HepG2 (cell line): ENCODE measurements around the gene BEGAIN. TPM values are rescaled to one million over a fixed set of nuclear protein-coding genes. Genes with fewer than 3 reads are reported as not detected.

Experiments
- ATAC-seq: fragments of 200-7000 bp; cut with Tn5 transposase; 3 replicates; pipeline ENCODE4 v1.9.1; 2020; ENCODE audit warnings: mild to moderate bottlenecking, moderate library complexity
- BruUV-seq: library from RNA; stranded (reverse); fragments of 400-500 nt; replicated peaks from 2 replicates; lab custom pipeline; 2021; lab: Mats Ljungman, UMichigan
- CTCF ChIA-PET: fragments of 300-600 bp; formaldehyde crosslinking; extraction: SDS; loops from one replicate; lab custom pipeline; 2021; ENCODE audit warnings: low total read pairs, inconsistent platforms, low intra/inter-chr PET ratio; lab: Yijun Ruan, JAX
- POLR2A ChIA-PET: fragments of 350-600 bp; sonication (Branson Sonifier 250); formaldehyde crosslinking; loops from one replicate; lab custom pipeline; 2020; ENCODE audit warnings: antibody characterized with exemption, inconsistent platforms; lab: Yijun Ruan, JAX
- DNase-seq: peaks from one replicate; pipeline ENCODE4 v3.0.0-alpha.2; 2015; ENCODE audit warnings: low spot score
- FAIRE-seq: peaks from 3 replicates; lab custom pipeline; 2011; peaks lifted over from hg19 to GRCh38; lab: Jason Lieb, UNC
- H2AFZ ChIP-seq: one replicate; pipeline ENCODE4 v1.6.1; 2011; ENCODE audit warnings: low read length, inconsistent platforms
- H3K27ac ChIP-seq: fragments of 300-600 bp; 3 replicates; pipeline ENCODE4 v1.8.0; 2011; ENCODE audit warnings: mixed run types, mild to moderate bottlenecking, mixed read lengths, low read length, inconsistent platforms; ENCODE audit not compliant: insufficient read depth; ENCODE audit errors: extremely low read length
- H3K27me3 ChIP-seq, 2 experiments: fragments of 200-600 bp in 1 of 2; 2 replicates in 1 of 2; 3 replicates in 1 of 2; pipeline versions ENCODE4 v1.6.0 to v1.8.0; 2011; ENCODE audit warnings: low read length in 2 of 2, mild to moderate bottlenecking in 2 of 2, moderate library complexity in 2 of 2, inconsistent platforms in 1 of 2; ENCODE audit not compliant: insufficient read depth in 2 of 2, control insufficient read depth in 1 of 2
- H3K36me3 ChIP-seq, 2 experiments: fragments of 200-600 bp in 1 of 2; replicated peaks in 1 of 2; 2 replicates in 1 of 2; 3 replicates in 1 of 2; pipeline versions ENCODE4 v1.5.1 to v1.8.0; 2011; ENCODE audit warnings: low read length in 2 of 2, inconsistent platforms in 1 of 2; ENCODE audit not compliant: insufficient read depth in 2 of 2, control insufficient read depth in 1 of 2
- H3K4me1 ChIP-seq: 2 replicates; pipeline ENCODE4 v1.5.1; 2012; ENCODE audit warnings: low read length, inconsistent platforms; ENCODE audit not compliant: insufficient read depth
- H3K4me2 ChIP-seq: 2 replicates; pipeline ENCODE4 v1.6.0; 2011; ENCODE audit warnings: low read depth, low read length, inconsistent platforms
- H3K4me3 ChIP-seq, 3 experiments: fragments of 200-600 bp in 1 of 3; sonication (generic), shearing (Covaris generic) in 1 of 3; replicated peaks in 1 of 3; 2 replicates each; pipeline ENCODE4 v1.5.1; 2011 to 2016; ENCODE audit warnings: low read length in 3 of 3, inconsistent platforms in 2 of 3, low read depth in 2 of 3, mild to moderate bottlenecking in 2 of 3, control low read depth in 1 of 3, mixed read lengths in 1 of 3; ENCODE audit not compliant: insufficient read depth in 1 of 3
- H3K79me2 ChIP-seq: one replicate; pipeline ENCODE4 v1.6.1; 2011; ENCODE audit warnings: low read length, inconsistent platforms; ENCODE audit not compliant: insufficient read depth
- H3K9ac ChIP-seq: 2 replicates; pipeline ENCODE4 v1.6.0; 2011; ENCODE audit warnings: mild to moderate bottlenecking, low read depth, low read length, inconsistent platforms; ENCODE audit not compliant: insufficient read depth
- H3K9me3 ChIP-seq: 2 replicates; pipeline ENCODE4 v1.5.1; 2012; ENCODE audit warnings: mild to moderate bottlenecking, low read length
- H4K20me1 ChIP-seq: 2 replicates; pipeline ENCODE4 v1.6.0; 2011; ENCODE audit warnings: inconsistent platforms, mild to moderate bottlenecking, low read length, moderate library complexity; ENCODE audit not compliant: insufficient read depth
- NFYB ChIP-seq: sonication (generic); formaldehyde crosslinking; IDR thresholded peaks from 2 replicates; pipeline ENCODE4 v1.4.0; 2020; ENCODE audit warnings: missing genetic modification reagents
- RNF219 ChIP-seq: sonication (generic); formaldehyde crosslinking; IDR thresholded peaks from 2 replicates; pipeline ENCODE4 v1.5.0; 2020; ENCODE audit warnings: mild to moderate bottlenecking, missing genetic modification reagents
- ZBTB43 ChIP-seq: sonication (generic); formaldehyde crosslinking; conservative IDR thresholded peaks from 2 replicates; pipeline ENCODE4 v1.4.0; 2020; ENCODE audit warnings: missing genetic modification reagents
- ZFP37 ChIP-seq: sonication (generic); formaldehyde crosslinking; IDR thresholded peaks from 2 replicates; pipeline ENCODE4 v1.4.0; 2020; ENCODE audit warnings: missing genetic modification reagents, borderline replicate concordance
- ZNF619 ChIP-seq: sonication (generic); formaldehyde crosslinking; IDR thresholded peaks from 2 replicates; pipeline ENCODE4 v1.4.0; 2020; ENCODE audit warnings: mild to moderate bottlenecking, missing genetic modification reagents
- WGBS: methylation state at CpG from one replicate; pipeline ENCODE4 v1.1.6; 2017; ENCODE audit warnings: low lambda C conversion rate; 5-methylcytosine and 5-hydroxymethylcytosine counted together
- in situ Hi-C: cut with HindIII; loops from 2 replicates; pipeline ENCODE4 v1.10.0; 2017; ENCODE audit warnings: low pct_unique_long_range_greater_than_20kb; ENCODE audit not compliant: extremely low pct_ligation_motif_present
- intact Hi-C: fragments of 100-400 bp; cut with micrococcal nuclease; formaldehyde crosslinking; loops from one replicate; pipeline ENCODE4 v1.10.0; 2022; ENCODE audit not compliant: unreplicated experiment
- polyA plus RNA-seq, 8 experiments: library from polyadenylated mRNA; depleted of rRNA in 3 of 8; stranded (reverse) in 7 of 8; unstranded in 1 of 8; fragments of >200 nt; fragmentation: Illumina TruSeq in 4 of 8; extraction: Trizol in 4 of 8; gene quantifications; 2 replicates each; pipeline versions ENCODE4 v1.2.1 to v1.2.3, GENCODE V29; 2011 to 2016; ENCODE audit warnings: low read depth in 4 of 8, missing spikeins in 1 of 8, mixed read lengths in 1 of 8; ENCODE audit not compliant: insufficient read depth in 1 of 8
- total RNA-seq, 5 experiments: library from RNA; depleted of rRNA; stranded (reverse); fragments of >200 nt; fragmentation: Illumina TruSeq; extraction: Trizol; gene quantifications; 2 replicates each; pipeline ENCODE4 v1.2.3, GENCODE V29; 2016; ENCODE audit warnings: low read depth in 1 of 5

Gene BEGAIN
- total and polyA plus RNA-seq, 2 of the 13 experiments (the other 11 are each of a cell fraction or from before 2014, with no cell fraction given): not detected

GRCh38 chr14:100622224-100622623 lies 35.0 kb upstream of the BEGAIN start (continued):
- TF ChIP-seq ZFP37 (no peak), ZNF619 (CRISPR knock-in tag) (no peak), RNF219 (no peak)

- intact Hi-C loops: no loop called here
- TF ChIP-seq ZBTB43 (CRISPR knock-in tag) (no peak), NFYB (CRISPR knock-in tag) (peak; percentile 53)
- TF ChIP-seq, all 625 proteins: peak for 1
- no peak overlapping the region for H3K27ac ChIP-seq
- BruUV-seq: no TSS peak
- POLR2A ChIA-PET: no interaction called here
- H3K9ac ChIP-seq: no peak overlapping the region
- H3K9me3 ChIP-seq: no peaks in the 10 kb centered on the region
- ATAC-seq: no peak
- H3K27me3 ChIP-seq: peaks cover 7 to 66% of the 10 kb centered on the region in 2 experiments
- H3K4me3 ChIP-seq: no peak overlapping the region
- H3K4me1 ChIP-seq: peaks cover 8% of the 10 kb centered on the region
- no peak for DNase-seq
- in situ Hi-C loops: no loop called here
- FAIRE-seq: no peak
- no peaks in the 10 kb centered on the region for H3K36me3 ChIP-seq
- no peak overlapping the region for H2AFZ ChIP-seq
- no peak overlapping the region for H3K4me2 ChIP-seq
- H3K79me2 ChIP-seq: no peaks in the 10 kb centered on the region
- WGBS: 48% methylated on average over 9 of the region's 14 CpGs
- H4K20me1 ChIP-seq: no peaks in the 10 kb centered on the region
- CTCF ChIA-PET: no interaction called here
Measured at GRCh38 chr14:100621806-100622205, 34.6 kb upstream of the BEGAIN start.
